HS-5 (cell line): Measurements from ENCODE around the gene ABCB6.
"Not testable (repeated sequence)": the region's sequence is repeated elsewhere in the genome, so short reads cannot be mapped to it uniquely, and the experiment has no call there.

Experiments used
- DNase-seq: peaks from one replicate; pipeline ENCODE4 v3.0.0-alpha.2; 2012; ENCODE audit warnings: low read depth

Gene ABCB6

GRCh38 chr2:219218732-219219701 lies at the start of gene ABCB6:
ABCB6 (minus strand) TSS chr2:219218958; CDS start chr2:219218673, 285 bp downstream.
- DNase-seq = peak; percentile 89

GRCh38 chr2:219268294-219268693 lies 49.5 kb upstream of the ABCB6 start:
- DNase-seq = no peak

- no peak for DNase-seq
Measured at GRCh38 chr2:219266886-219267285, 48.1 kb upstream of the ABCB6 start.

- no peak for DNase-seq
Measured at GRCh38 chr2:219266232-219266631, 47.5 kb upstream of the ABCB6 start.

- no peak for DNase-seq
Measured at GRCh38 chr2:219261024-219261855, 42.5 kb upstream of the ABCB6 start.

GRCh38 chr2:219258942-219259341 lies 40.2 kb upstream of the ABCB6 start:
- DNase-seq = not testable (repeated sequence)

- no peak for DNase-seq
Measured at GRCh38 chr2:219254590-219255201, 35.9 kb upstream of the ABCB6 start.

GRCh38 chr2:219253753-219254589 lies 35.2 kb upstream of the ABCB6 start, which contains the start of gene TUBA4A:
TUBA4A (minus strand) TSS chr2:219253918; CDS start chr2:219253858, 60 bp downstream.
- no peak for DNase-seq

- DNase-seq = no peak
Measured at GRCh38 chr2:219252900-219253752, 34.4 kb upstream of the ABCB6 start, which contains the start of gene TUBA4B. TUBA4B (plus strand) TSS chr2:219253243; CDS start chr2:219253408, 165 bp downstream.

GRCh38 chr2:219252570-219252899 lies 33.8 kb upstream of the ABCB6 start:
- no peak for DNase-seq

GRCh38 chr2:219252084-219252483 lies 33.3 kb upstream of the ABCB6 start:
- DNase-seq = no peak

- no peak for DNase-seq
Measured at GRCh38 chr2:219251656-219252055, 32.9 kb upstream of the ABCB6 start.

GRCh38 chr2:219250049-219250781 lies 31.5 kb upstream of the ABCB6 start:
- no peak for DNase-seq

- peak; percentile 68 for DNase-seq
Measured at GRCh38 chr2:219249203-219249980, 30.6 kb upstream of the ABCB6 start.

- no peak for DNase-seq
Measured at GRCh38 chr2:219248845-219249202, 30.1 kb upstream of the ABCB6 start.

GRCh38 chr2:219247678-219248642 lies 29.2 kb upstream of the ABCB6 start:
- no peak for DNase-seq

GRCh38 chr2:219246559-219246958 lies 27.8 kb upstream of the ABCB6 start:
- no peak for DNase-seq

GRCh38 chr2:219245899-219246230 lies 27.1 kb upstream of the ABCB6 start:
- no peak for DNase-seq
